GM18870 (cell line): ENCODE data around the gene CPNE4.
"Not testable (repeated sequence)": the region's sequence is repeated elsewhere in the genome, so short reads cannot be mapped to it uniquely, and the experiment has no call there.

Experiments
- ATAC-seq: cut with Tn5 transposase; IDR thresholded peaks from one replicate; pipeline ENCODE4 v1.9.1; 2021; ENCODE audit warnings: moderate library complexity; ENCODE audit not compliant: unreplicated experiment

CPNE4 gene

DNA sequence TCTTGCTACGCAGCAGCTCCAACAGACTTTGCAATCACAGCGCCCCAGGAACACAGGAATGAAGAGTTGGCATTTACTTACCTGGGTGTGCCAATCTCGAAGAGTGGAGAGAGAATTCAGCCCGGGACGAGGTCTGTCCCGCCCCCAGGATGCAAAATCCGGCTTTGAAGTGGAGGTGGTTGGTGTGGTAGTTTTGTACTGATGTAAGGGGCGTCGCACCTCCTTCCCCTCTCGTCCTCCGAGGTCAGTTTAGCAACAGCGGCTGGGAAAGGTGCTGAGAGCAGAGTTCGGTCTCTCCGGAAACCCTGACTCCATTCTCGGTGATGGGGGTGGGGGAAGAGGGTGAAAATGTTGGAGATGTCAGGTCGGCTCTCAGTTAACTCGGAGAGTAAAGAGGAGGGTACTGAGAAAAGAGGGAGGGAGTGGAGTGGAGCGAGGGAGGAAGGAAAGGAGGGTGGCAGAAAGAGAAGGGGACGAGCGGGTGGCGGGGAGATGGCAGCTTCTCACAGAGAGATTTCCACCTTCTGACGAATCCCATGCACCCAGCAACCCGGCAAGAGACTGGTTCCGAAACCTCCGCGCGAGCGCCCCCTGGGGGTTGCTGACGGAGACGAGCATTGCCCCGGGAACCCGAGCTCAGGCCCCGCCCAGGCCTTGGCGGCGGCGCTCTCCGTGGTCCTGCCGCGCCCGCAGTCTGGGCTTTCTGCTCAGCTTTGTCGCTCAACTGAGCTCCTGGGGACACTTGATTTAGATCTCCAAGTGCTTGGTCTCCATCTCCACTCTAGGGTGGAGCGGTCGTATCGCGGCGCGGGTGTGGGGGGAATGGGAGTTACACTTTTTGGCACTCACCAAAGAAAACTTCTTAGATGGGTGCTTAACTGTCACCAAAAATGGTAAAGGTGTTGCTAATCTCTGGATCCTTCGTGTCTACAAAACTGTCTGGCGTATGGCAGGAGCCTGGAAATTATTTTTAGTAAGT is at the start of gene CPNE4:
Gene CPNE4, minus strand, starts transcription at position 529 of the 979 bp plus-strand sequence.
- ATAC-seq, result no peak

DNA sequence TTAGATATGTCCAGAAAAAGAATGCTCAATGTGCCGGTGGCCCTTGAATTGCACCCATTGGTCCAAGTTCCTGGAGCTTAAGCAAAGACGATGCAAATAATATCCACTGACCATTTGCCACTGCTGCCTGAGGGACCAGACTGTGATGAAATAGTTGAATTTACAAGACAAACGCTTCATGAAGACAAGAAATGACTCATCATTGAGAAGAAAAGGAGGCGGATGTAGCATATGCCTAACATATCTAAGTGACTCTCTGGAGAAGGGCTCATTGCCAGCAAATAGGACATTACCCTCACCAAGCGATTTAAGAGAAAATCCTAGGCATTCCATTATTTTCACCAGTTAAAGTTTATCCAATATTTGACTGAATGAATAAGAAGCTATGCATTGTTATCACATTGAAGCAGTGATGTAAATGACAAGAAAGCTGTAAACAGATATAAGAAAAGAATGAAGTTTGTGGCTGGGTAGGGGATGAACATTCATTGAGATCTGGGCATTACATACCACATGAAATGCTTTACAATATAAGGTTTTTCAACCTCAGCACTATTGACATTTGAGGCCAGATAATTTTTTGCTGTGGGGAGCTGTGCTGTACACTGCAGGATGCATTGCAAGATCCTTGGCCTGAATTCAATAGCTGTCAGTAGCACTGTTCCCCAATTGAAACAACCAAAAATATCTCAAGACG is 48.9 kb upstream of the CPNE4 start:
- ATAC-seq, result no peak

DNA sequence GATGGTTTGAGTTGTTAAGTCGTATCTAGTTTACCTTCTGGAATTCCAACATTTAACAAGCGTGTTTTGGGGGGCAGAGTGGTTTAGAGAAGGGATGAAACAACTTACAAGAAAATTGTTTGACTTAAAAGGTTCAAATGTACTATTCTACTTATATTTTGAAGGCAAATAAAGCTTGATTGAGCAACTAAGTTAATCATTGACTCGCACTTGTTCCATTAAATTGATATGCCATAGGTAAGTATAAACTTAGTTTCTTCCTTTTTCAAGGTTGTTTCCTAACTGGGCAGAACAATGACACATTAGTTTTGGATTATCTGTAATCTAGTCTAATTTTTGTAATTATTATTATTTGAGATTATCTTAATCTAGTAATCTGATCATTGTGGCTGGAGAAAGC is 48.3 kb upstream of the CPNE4 start:
- no peak for ATAC-seq

DNA sequence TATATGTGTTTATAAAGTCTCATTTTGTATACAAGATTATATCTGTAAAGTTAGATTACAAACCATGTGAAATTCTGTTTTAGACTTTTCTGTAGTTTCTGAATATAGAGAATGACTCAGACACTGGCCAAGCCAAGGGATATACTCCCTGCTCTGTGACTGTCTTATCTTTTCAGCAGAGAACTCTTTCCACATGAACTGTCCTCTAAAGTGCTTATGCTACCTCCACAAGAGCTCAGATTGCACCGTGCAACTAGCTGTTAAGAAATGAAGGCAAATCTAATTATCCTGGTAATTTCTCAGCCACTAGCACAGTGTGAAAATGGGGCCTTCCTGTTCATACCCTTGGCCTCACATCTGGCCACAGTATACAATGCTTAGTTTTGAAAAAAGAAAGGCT is 44.3 kb upstream of the CPNE4 start:
- ATAC-seq, result no peak

DNA sequence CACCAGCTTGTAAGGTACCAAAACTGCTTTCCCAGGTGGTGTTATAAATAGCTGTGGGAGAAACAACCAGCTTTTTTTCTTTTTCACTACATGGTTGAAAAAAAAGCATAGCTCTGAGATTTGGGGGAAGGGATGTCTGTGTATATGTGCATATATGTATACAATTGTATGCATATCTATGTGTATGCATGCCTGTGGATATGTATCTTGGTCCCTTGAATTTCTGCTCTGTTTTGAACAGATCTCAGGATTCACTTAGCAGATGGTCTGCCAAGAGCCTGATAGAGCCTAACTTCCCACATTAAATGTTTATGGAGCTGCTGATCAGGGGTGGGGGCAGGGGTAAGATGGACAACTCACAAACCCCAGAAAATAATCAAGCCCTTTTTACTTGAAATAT is 39.0 kb upstream of the CPNE4 start:
- ATAC-seq, result no peak

DNA sequence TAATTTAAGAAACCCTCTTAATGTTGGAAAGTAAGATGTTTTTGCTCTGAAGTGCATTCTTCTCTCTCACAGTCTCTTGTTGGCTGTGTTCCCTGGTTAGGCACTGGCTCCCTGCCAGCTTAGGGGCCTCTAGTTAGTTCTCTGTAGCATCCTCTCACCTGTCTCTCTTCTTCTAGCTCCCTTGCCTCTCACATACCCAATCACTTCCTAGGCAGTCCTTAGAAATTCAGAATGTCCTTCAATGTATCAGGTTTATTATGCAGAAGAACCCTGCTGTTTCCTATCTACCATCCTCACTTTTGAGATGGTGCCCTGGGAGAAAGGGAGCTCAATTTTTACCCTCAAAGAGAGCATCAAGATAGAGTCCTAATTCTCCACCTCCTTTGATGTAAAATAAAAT is 36.2 kb upstream of the CPNE4 start:
- ATAC-seq, result no peak

DNA sequence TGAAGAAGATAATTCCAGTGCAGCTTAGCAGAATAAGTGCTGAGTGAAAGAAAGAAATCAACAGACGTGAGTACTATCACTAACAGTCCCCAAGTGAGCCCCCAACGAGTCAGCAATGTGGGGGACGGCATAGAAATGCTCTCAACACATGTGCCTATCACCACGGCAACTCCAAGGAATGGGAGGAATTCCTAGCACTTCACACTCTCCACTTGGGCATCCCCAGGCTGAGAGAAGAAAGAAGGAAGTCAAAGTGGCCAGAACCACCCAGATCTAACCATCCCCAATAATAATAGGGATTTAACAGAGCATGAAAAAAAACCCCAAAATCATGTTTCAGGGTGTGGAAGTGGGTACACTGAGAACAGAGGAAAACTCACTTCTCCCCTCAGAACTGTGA is 29.3 kb upstream of the CPNE4 start:
- no peak for ATAC-seq

DNA sequence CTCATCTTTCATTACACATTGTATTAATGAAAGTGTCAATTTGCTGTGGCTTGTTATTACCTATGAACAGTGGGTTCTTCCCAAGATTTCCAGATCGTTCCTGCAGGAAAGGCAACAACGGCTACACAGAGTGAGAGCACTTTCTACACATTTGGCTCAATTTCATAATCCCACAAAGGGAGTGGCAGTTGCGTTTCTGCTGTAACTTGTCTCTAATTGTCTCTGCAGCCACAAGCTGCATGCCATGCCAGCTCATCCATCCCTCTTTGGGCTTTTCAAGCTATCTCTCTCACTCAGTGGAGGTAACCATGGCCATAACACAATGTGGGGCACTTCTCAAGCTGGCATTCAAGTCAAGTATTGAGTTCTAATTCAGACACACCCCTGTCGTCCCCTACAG is 27.7 kb upstream of the CPNE4 start:
- no peak for ATAC-seq

DNA sequence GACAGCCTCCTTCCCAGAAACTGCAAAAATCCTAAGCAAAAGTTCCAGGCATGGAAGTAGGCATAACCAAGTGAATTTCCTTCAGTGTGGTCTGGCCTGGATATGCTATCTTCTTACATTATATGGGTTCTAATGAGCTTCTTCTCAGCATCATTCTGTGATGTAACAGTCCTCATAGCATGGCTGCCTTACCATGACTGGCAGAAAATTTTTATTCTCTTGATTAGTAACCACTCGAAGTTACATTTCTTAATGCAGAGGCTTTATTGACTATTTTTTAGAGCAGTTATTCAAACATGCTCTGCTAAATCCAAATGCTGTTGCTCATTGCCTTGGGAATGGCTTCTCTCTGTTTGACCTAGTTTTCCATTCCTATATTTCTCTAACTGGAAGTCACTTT is 21.1 kb upstream of the CPNE4 start:
- ATAC-seq, result no peak

DNA sequence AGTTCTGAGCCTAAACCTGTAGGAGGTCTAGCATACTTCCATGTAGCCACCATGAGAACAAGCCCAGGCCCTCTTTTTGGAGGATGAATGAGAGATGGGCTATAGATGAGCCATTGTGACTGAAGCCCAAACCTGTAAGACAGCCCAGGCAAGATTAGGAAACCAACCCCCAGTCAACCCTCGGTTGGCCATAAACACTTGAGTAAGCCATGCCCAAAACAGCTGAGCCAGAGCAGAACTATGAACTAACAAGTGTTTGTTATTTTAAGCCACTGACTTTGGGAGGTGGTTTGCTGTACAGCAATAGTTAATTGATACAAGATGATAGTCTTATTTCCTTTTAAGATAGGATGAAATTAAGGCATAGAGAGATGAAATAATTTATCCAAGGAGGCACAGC is 12.4 kb upstream of the CPNE4 start:
- no peak for ATAC-seq

DNA sequence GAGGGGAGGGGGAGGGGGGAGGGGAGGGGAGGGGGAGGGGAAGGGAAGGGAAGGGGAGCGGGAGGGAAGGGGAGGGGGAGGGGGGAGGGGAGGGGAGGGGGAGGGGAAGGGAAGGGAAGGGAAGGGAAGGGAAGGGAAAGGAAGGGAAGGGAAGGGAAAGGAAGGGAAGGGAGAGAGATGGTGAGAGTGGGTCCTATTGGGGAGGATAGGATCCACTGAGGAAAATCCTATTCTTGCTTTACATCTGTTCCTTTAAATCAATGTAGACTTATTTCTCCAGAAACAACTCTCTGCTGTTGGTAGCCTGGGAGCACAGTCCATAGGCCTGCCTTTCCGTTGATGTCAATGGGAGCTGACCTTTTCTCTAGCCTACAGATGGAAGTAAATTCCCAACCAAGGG is 10.1 kb upstream of the CPNE4 start:
- ATAC-seq, result not testable (repeated sequence)

DNA sequence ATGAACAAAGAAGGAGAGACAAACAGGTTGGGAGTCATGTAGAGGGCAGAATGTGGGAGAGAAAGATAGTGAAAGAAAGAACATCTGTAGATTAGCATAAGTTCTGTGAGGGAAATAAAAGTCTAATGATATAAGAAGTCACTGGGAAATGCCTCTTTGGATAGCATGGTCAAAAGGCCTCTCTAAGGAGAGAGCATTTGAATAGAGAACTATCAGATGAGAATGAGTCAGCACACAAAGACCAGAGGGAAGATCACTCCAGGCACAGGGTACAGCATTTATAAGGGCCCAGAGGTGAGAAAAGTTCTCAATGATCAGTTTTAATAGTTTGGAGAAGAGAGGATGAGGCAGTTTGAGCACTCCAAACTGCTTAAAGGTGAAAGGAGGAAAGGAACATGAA is 7.9 kb upstream of the CPNE4 start:
- ATAC-seq, result no peak

DNA sequence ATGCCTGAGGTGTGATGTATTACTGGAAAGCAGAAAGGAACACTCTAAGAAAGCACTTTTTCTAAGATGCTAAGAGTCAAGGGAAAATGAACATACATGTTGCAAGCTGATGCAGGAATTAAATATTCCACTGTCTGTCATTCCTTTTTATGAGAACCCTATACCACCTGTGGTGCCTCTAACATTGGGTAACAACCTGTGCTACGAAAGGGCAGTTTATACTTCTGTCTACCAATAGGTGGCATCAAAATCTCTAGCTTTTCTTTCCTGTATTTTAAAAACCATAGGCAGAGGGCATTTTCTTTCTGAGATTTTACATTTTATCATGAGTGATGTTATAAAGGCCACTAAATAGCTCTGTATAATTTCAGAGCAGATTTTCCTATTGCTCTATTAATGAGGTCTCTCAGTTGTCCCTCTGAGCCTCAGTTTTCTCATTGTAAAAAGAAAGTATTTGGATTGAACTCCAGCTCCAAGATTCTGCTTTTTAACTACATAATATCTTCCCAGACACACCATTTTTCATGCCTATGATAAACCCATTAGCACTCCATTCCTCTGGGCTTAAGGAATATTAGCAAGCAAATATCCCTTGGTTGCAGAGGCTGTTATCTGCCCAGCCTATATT is 3.5 kb upstream of the CPNE4 start:
- no peak for ATAC-seq

DNA sequence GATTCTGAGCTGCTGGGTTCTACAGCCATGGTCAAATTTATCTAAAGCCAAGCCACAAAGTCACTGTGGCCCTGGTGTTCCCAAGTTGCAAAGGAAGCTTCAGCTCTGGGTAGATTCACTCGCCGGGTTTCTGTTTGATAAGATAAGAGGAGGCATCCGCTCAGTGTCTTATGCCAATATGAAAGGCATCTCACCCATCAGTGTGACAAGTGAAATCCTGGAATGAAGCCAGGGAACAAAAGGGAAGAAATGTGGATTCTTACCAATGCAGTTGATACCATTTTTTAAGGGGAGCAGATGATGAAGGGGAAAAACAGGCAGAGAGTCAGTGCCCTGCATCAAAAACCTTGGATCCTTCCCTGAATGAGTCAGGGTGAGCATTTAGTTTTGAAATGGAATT is 2.8 kb upstream of the CPNE4 start:
- ATAC-seq, result no peak

DNA sequence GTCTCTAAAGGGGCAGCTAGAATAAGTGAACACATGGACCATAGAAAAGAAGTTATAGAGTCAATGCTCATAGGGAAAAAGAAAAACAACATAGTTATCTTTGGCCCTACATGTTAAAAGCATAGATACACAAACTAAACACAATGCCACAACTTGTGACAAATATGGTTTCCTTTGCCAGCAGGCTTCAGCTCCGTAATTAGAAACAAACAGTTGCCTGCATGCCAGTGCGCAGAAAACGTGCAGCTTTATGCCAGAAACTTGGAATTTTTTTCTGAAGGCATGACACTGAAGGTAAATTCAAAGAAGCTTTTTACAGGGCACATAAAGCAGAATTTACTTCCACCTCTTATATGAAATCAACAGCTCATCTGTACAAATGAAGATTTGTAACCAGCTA is 2.2 kb upstream of the CPNE4 start:
- no peak for ATAC-seq

DNA sequence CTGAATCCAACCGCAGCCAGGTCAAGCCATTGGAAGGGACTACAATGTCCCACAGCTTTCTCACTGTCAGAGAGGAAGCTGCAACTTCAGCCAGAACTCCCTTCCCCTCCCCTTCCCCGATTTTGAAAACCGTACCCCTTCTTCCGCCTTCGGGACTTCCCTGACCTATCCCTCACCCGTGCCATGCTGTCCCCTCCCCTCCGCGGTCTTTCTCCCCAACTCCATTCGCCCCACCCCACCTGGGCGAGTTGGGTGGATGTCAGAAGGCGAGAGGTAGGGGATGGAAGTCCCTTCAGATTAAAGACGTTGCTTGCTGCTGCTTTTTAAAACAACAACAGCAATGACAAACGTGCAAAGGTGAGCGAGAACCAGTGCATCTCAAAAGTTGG is 723 bp downstream of the CPNE4 start:
- no peak for ATAC-seq

DNA sequence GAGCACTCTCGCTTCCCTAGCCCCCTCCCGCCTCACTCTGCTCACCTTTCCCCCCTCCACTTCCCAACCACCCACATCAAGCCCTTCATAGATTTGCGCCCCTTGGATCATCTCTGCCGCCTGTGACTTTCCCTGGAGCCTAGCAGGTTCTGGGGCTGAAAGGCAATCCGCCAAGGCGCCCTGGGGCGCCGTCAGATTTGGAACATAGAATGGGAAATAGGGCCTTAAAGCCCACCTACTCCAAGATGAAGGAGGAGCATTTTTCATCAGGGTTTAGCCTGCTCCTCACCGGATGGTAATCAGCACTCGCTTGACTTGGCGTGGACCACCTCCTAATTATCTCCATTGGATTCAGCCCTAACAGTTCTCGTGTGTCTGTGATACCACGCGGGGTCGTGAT is 1.3 kb downstream of the CPNE4 start:
- ATAC-seq, result no peak

DNA sequence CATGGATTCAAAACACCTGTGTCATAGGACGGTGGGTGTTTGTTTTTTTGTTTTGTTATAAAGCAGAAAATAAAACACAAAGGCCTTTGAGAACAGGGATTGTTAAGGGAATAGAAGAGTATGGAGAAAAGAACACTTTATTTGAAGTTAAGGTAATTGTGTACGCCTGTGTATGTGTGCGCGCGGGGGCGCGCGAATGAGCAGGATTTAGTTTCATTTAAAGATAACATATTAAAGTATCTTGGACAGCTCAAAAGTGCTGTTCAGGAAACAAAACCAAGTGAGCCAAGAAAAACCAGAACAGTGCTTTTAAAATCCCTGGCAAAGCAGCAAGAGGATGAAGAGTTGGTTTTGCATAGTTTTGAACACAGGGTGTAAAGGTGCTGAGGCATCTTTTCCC is 1.9 kb downstream of the CPNE4 start:
- ATAC-seq, result no peak

DNA sequence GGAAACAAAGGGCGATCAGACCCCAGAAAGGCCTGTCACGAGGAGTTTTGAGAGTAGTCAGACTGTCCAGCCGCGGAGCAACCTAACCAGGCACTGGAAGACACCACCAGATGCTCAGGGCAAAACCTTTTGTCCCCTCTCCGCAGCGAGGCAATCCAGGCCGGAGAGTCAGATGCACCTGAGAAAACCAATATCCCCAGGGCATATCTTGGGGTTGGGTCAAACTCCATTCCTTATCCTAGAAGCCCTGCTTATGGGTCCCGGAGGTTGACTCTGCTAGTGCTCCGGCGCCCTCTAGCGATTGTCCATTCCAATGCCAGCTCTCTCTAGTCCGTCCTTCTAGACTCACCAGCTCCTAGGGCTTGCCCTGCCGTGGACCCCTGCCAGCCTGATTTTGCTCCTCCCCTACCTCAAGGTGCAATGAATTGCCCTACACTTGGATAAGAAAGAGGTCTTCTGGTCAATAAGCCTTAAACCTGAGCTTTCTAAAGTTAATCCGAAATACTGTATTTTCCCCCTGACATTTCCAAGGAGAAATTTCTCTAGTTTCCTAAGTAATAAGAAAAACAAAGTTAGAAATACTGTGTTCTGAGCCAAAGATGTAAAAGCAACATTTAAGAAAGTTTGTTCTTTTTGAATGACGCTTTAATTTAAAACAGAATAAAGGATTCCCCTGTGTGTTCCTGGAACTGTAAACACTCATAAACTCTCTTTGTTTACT is 5.5 kb downstream of the CPNE4 start:
- peak; percentile 86 for ATAC-seq

DNA sequence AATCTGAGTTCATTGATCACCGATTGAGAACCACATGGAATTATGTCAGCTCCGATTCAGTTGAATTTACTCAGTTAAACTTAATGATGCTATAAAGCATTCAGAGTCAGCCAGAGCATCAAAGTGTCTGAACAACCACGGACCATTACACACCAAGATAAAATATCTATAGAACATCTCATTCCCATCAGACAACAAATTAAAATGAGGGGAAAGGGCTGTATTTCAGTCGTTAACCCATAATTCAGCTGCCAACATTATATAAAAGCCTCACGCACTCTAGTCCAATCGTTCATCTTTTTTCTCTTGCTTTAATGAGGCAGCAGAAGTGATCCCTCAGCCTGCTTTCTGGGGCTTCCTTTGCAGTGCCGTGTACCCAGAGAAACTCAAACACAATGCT is 11.9 kb downstream of the CPNE4 start:
- no peak for ATAC-seq

DNA sequence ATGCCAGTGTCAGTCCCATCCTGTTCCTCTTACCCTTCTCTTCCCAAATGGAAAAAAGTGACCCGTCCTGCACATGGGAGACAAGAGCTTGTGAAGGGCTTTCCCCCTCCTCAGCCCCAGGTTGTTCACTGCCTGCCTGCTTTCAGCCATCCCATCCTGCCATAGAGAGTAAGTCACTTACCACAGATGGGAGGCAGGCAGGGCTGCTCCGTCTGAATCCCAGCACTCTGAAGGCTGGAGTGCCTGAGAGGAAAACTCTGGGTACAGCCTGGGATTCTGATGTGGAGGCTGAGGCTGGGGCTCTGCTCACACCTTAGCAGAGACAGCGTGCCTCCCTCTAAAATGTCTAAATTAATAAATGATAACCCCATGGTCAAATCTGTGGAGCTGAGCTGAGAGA is 14.8 kb downstream of the CPNE4 start:
- ATAC-seq, result no peak
